ENCODE data around the gene RBM38. TPM values are rescaled to one million over a fixed set of nuclear protein-coding genes. Genes with fewer than 3 reads are reported as not detected.

RBM38 gene
- total and polyA plus RNA-seq, 9 donors, result 6.3 to 77.6 (median 36.6) TPM

DNA sequence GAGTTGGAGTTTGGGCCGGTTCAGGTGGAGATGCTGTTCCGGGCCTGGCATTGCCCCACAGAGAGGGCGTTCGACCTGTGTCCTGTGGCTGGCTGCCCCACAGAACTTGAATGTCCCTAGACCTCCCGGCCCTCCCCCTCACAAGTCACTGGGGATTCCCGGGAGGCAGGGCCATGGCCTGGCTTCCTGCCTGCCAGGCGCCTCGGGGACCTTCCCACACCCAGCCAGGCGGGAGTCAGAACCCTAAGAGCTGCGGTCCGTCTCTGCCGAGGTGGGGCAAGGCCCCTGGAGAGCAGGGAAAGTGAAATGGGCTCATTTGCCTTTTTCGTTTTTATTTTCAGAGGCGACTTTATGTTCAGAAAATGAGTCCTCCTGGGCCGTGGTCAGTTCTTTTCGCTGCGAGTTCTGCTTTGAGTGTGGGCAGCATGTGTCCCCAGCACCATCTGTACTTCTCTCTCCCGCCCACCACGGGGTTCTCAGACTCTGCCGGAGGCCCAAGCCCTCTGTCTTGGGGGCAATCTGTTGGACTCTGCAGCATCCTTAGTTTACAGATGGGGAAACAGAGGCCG is 8.5 kb downstream of the RBM38 start:
- Histone ChIP-seq H3K4me3 (no peak overlapping the region), H3K27ac (peak overlapping the region in 1 of 2 donors; percentile 68), H3K4me1 (ENCODE audit: insufficient read depth) (peaks cover 40% of the 10 kb centered on the region), H3K36me3 (no peaks in the 10 kb centered on the region), H3K9me3 (no peaks in the 10 kb centered on the region), H3K27me3 (no peaks in the 10 kb centered on the region)
- intact Hi-C loops (cut with DNase I), result loop anchor here in 2 of 4 donors (5.0 to 10.0 kb wide), 2 partner anchors 43 to 195 kb away; no protein-coding TSS in a partner anchor
- no peak for TF ChIP-seq EP300 (IDR thresholded peaks at IDR 0.05)
- TF ChIP-seq, protein P1, sequence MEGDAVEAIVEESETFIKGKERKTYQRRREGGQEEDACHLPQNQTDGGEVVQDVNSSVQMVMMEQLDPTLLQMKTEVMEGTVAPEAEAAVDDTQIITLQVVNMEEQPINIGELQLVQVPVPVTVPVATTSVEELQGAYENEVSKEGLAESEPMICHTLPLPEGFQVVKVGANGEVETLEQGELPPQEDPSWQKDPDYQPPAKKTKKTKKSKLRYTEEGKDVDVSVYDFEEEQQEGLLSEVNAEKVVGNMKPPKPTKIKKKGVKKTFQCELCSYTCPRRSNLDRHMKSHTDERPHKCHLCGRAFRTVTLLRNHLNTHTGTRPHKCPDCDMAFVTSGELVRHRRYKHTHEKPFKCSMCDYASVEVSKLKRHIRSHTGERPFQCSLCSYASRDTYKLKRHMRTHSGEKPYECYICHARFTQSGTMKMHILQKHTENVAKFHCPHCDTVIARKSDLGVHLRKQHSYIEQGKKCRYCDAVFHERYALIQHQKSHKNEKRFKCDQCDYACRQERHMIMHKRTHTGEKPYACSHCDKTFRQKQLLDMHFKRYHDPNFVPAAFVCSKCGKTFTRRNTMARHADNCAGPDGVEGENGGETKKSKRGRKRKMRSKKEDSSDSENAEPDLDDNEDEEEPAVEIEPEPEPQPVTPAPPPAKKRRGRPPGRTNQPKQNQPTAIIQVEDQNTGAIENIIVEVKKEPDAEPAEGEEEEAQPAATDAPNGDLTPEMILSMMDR (IDR thresholded peaks at IDR 0.05), result no peak
- no peak for TF ChIP-seq POLR2A (IDR thresholded peaks at IDR 0.05)
- WGBS, 3 donors, result 35 to 48% (median 37%) methylated on average over 21 of the region's 21 CpGs
- DNase-seq, result peak in 3 of 5 donors; percentile 35 to 61 (median 45)

DNA sequence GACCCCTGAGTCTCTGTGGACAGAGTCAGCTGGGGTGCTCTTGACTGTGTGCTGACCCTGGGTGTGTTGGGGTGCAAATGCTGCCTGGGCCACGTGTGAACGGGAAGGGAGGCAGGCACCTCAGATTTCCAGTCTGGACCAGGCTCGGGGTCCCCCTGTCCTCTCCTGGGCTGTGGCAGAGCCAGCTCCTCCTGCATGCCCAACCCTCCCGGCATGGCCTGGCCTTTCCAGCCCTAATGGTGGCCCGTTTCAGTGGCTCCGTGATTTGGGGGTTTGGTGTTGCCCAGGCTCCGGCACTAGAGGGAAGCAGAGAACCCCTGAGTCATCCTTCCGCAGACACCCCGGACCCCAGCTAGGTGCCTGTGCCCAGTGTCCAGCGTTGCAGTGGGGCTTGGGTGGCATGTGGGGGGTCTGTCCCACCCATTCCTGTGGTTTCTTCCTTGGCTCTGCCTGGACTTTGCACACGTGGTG is 9.1 kb downstream of the RBM38 start:
- Histone ChIP-seq H3K4me3 (no peak overlapping the region), H3K4me1 (ENCODE audit: insufficient read depth) (peaks cover 37% of the 10 kb centered on the region), H3K9me3 (no peaks in the 10 kb centered on the region), H3K27ac (peak overlapping the region in 1 of 2 donors; percentile 68), H3K36me3 (no peaks in the 10 kb centered on the region), H3K27me3 (no peaks in the 10 kb centered on the region)
- DNase-seq, result peak in 3 of 5 donors; percentile 19 to 39 (median 39)
- intact Hi-C loops (cut with DNase I), result loop anchor here in 1 of 4 donors (5.0 kb wide), 1 partner anchor 42 kb away; no protein-coding TSS in a partner anchor
- WGBS, 3 donors, result 57 to 73% (median 73%) methylated on average over 9 to 11 of the region's 11 CpGs
- TF ChIP-seq, protein P1 (IDR thresholded peaks at IDR 0.05), result no peak
- TF ChIP-seq POLR2A (IDR thresholded peaks at IDR 0.05) (no peak), EP300 (IDR thresholded peaks at IDR 0.05) (no peak)

DNA sequence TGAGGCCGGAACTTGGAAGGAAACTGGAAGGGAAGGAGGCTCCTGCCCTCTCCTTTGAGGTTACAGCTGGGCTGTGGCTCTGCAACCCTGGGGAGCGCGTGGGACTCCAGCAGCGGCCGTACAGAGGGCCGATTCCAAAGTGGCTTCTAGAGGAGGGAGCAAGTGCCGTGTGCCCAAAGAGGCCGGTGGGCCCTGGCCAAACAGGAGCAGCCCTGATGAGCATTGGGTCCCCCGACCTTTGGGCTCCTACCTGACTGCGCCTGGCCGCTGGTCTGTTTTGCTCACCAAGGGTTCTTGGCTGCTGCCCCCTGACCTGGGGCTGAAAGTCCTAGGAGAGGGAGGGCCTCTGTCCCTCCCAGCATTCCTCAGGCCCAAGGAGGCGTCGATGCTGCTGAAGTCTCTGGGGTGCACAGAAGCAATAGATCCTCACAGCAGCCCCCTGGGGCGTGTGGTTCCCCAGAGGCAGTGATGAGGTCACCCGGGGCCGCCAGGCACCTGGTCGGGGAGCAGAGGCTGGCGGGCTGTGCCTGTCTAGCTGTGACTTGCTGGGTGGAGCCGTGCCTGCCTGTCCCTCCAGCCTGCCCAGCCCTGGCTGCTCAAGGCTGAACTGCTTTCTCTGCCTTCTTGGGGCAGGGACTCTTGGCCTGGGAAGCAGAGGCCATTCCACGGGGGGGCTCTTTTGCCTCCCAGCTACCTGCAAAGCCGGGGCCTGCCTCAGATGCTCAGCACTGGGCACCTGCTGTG is 9.8 kb downstream of the RBM38 start:
- TF ChIP-seq POLR2A (IDR thresholded peaks at IDR 0.05) (no peak), EP300 (IDR thresholded peaks at IDR 0.05) (no peak)
- TF ChIP-seq, protein P1 (IDR thresholded peaks at IDR 0.05), result no peak
- H3K9me3 ChIP-seq, result no peaks in the 10 kb centered on the region
- peaks cover 31% of the 10 kb centered on the region for H3K4me1 ChIP-seq (ENCODE audit: insufficient read depth)
- H3K27ac ChIP-seq, result no peak overlapping the region
- no peak overlapping the region for H3K4me3 ChIP-seq
- WGBS, 3 donors, result 82 to 94% (median 87%) methylated on average over 21 of the region's 21 CpGs
- peak in 3 of 5 donors; percentile 27 to 38 (median 32) for DNase-seq
- no peaks in the 10 kb centered on the region for H3K36me3 ChIP-seq
- intact Hi-C loops (cut with DNase I), result loop anchor here in 1 of 4 donors (5.0 kb wide), 1 partner anchor 41 kb away; no protein-coding TSS in a partner anchor
- no peaks in the 10 kb centered on the region for H3K27me3 ChIP-seq

DNA sequence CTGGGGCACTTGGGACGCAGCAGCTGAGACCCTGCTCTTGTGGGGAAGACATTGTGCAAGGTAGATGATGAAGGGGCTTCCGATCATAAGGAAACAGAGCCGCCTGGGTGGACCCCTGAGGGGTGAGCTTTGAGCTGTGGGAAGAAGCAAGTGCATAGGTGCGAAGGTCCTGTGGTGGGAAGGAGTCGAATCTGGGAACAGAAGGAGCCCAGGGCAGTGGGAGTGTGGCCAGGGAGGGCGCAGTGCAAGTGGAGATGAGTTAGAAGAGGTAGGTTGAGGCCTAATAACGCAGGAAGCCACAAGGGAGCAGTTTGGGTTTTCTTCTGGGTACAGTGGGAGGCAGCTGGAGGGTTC is 10.3 kb downstream of the RBM38 start:
- intact Hi-C loops (cut with DNase I), result loop anchor here in 1 of 4 donors (5.0 kb wide), 1 partner anchor 41 kb away; no protein-coding TSS in a partner anchor
- peak in 1 of 5 donors; percentile 12 for DNase-seq
- H3K27me3 ChIP-seq, result no peaks in the 10 kb centered on the region
- no peaks in the 10 kb centered on the region for H3K36me3 ChIP-seq
- TF ChIP-seq, protein P1 (IDR thresholded peaks at IDR 0.05), result no peak
- TF ChIP-seq POLR2A (IDR thresholded peaks at IDR 0.05) (no peak), EP300 (IDR thresholded peaks at IDR 0.05) (no peak)
- H3K4me3 ChIP-seq, result no peak overlapping the region
- WGBS, 3 donors, result 93 to 95% (median 95%) methylated on average over 7 of the region's 7 CpGs
- no peak overlapping the region for H3K27ac ChIP-seq
- no peaks in the 10 kb centered on the region for H3K9me3 ChIP-seq
- peaks cover 28% of the 10 kb centered on the region for H3K4me1 ChIP-seq (ENCODE audit: insufficient read depth)
